Parathyroid adenoma (tissue), 2 donors: ENCODE measurements around the gene BRCC3.
"Not testable (repeated sequence)": the region's sequence is repeated elsewhere in the genome, so short reads cannot be mapped to it uniquely, and the experiment has no call there.

Source experiments
- H2AFZ ChIP-seq: fragments of 300-600 bp; sonication (generic); one replicate; pipeline ENCODE4 v1.7.0; 2017; ENCODE audit warnings: antibody characterized with exemption, mild to moderate bottlenecking
- H3K27ac ChIP-seq: fragments of 300-600 bp; sonication (generic); one replicate; pipeline ENCODE4 v1.7.0; 2017
- H3K27me3 ChIP-seq: fragments of 300-600 bp; sonication (generic); one replicate; pipeline ENCODE4 v1.7.0; 2017; ENCODE audit warnings: low read length; ENCODE audit not compliant: control insufficient read depth, insufficient read depth
- H3K36me3 ChIP-seq: fragments of 300-600 bp; sonication (generic); one replicate; pipeline ENCODE4 v1.7.0; 2017; ENCODE audit warnings: low read length; ENCODE audit not compliant: control insufficient read depth, insufficient read depth
- H3K4me1 ChIP-seq: fragments of 300-600 bp; sonication (generic); one replicate; pipeline ENCODE4 v1.7.0; 2017; ENCODE audit warnings: control low read depth
- H3K4me2 ChIP-seq: fragments of 300-600 bp; sonication (generic); one replicate; pipeline ENCODE4 v1.7.0; 2017; ENCODE audit warnings: low read length
- H3K4me3 ChIP-seq: fragments of 300-600 bp; sonication (generic); one replicate; pipeline ENCODE4 v1.7.0; 2017; ENCODE audit warnings: low read depth, low read length
- H3K79me2 ChIP-seq: fragments of 300-600 bp; sonication (generic); one replicate; pipeline ENCODE4 v1.7.0; 2017; ENCODE audit warnings: control low read depth
- H3K9ac ChIP-seq: fragments of 300-600 bp; sonication (generic); one replicate; pipeline ENCODE4 v1.7.0; 2017; ENCODE audit warnings: mild to moderate bottlenecking
- H3K9me3 ChIP-seq: fragments of 300-600 bp; sonication (generic); one replicate; pipeline ENCODE4 v1.7.0; 2017; ENCODE audit warnings: low read length; ENCODE audit not compliant: control insufficient read depth
- TF ChIP-seq, protein P1 (sequence below): fragments of 300-600 bp; sonication (generic); IDR thresholded peaks from one replicate; pipeline ENCODE4 v1.7.0; 2017; ENCODE audit warnings: antibody characterized with exemption, mild to moderate bottlenecking
- donor health status: primary hyperparathyroidism.

Gene BRCC3

DNA sequence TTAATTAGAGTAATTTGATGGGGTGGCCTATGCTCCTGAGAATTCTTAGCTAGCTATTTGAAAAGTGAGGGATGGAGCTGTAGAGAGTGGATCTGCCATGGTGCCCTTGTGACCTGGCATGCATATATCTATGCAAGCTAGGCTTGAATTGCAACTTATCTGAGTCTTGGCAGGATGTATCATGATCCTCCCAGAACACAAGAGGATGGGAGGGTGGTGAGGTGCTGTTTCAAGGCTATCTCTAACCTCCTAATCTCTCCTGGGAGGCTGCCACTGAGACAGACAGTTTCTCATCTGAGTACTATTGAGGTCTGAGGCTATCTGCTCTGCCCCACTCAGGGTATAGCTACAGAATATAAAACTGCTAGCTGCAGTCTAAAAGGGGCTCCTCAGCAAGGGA lies 56.6 kb downstream of the BRCC3 start:
- TF ChIP-seq, protein P1, sequence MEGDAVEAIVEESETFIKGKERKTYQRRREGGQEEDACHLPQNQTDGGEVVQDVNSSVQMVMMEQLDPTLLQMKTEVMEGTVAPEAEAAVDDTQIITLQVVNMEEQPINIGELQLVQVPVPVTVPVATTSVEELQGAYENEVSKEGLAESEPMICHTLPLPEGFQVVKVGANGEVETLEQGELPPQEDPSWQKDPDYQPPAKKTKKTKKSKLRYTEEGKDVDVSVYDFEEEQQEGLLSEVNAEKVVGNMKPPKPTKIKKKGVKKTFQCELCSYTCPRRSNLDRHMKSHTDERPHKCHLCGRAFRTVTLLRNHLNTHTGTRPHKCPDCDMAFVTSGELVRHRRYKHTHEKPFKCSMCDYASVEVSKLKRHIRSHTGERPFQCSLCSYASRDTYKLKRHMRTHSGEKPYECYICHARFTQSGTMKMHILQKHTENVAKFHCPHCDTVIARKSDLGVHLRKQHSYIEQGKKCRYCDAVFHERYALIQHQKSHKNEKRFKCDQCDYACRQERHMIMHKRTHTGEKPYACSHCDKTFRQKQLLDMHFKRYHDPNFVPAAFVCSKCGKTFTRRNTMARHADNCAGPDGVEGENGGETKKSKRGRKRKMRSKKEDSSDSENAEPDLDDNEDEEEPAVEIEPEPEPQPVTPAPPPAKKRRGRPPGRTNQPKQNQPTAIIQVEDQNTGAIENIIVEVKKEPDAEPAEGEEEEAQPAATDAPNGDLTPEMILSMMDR, result no peak
- no peak overlapping the region for H3K4me3 ChIP-seq
- no peak overlapping the region for H2AFZ ChIP-seq
- no peak overlapping the region for H3K9ac ChIP-seq
- H3K27me3 ChIP-seq, result no peaks in the 10 kb centered on the region
- H3K27ac ChIP-seq, result no peak overlapping the region
- no peaks in the 10 kb centered on the region for H3K79me2 ChIP-seq
- no peaks in the 10 kb centered on the region for H3K9me3 ChIP-seq
- no peak overlapping the region for H3K4me2 ChIP-seq
- no peaks in the 10 kb centered on the region for H3K36me3 ChIP-seq
- H3K4me1 ChIP-seq, result no peaks in the 10 kb centered on the region

DNA sequence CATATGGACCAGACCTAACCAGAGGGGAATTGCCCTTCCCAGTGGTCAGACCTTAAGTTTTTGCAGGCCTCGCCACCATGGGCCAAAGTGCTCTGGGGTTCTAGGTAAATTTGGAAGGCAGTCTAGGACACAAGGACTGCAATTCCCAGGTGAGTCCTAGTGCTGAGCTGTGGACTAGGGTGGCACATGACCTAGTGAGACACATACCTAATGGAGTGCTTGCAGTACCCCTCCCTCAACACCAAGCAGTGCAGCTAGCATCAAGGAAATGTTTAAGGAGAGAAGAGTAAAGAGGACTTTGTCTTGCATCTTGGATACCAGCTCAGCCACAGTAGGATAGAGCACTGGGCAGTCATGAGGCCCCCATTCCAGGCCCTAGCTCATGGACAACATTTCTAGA lies 60.8 kb downstream of the BRCC3 start:
- Histone ChIP-seq H3K9me3 (no peaks in the 10 kb centered on the region), H3K27ac (no peak overlapping the region), H3K36me3 (no peaks in the 10 kb centered on the region), H3K79me2 (no peaks in the 10 kb centered on the region), H3K4me2 (no peak overlapping the region), H3K27me3 (no peaks in the 10 kb centered on the region), H3K4me1 (no peaks in the 10 kb centered on the region), H3K9ac (no peak overlapping the region), H2AFZ (no peak overlapping the region), H3K4me3 (no peak overlapping the region)
- TF ChIP-seq, protein P1, result no peak

DNA sequence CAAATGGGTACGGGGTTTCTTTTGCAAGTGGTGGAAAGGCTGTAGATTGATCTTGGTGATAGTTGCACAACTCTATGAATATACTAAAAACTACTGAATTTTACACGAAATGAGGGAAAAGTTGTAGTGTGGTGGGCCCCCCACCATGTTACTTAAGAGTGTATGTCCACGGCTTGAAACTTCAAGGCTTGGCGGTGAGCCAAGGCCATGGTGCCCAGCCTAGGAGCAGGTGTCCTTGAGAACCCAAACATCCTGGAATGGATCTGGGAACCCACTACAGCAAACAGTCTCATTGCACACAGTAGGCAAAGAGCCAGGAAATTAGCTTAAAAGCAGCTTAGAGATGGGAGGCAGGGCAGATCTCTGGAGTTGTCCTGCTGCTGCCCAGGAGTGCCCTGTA lies 62.9 kb downstream of the BRCC3 start:
- H3K36me3 ChIP-seq, result no peaks in the 10 kb centered on the region
- H3K9me3 ChIP-seq, result no peaks in the 10 kb centered on the region
- H3K4me2 ChIP-seq, result no peak overlapping the region
- H3K9ac ChIP-seq, result no peak overlapping the region
- H3K4me1 ChIP-seq, result no peaks in the 10 kb centered on the region
- H3K27ac ChIP-seq, result no peak overlapping the region
- H3K4me3 ChIP-seq, result no peak overlapping the region
- TF ChIP-seq, protein P1, result no peak
- no peaks in the 10 kb centered on the region for H3K79me2 ChIP-seq
- H2AFZ ChIP-seq, result no peak overlapping the region
- no peaks in the 10 kb centered on the region for H3K27me3 ChIP-seq

DNA sequence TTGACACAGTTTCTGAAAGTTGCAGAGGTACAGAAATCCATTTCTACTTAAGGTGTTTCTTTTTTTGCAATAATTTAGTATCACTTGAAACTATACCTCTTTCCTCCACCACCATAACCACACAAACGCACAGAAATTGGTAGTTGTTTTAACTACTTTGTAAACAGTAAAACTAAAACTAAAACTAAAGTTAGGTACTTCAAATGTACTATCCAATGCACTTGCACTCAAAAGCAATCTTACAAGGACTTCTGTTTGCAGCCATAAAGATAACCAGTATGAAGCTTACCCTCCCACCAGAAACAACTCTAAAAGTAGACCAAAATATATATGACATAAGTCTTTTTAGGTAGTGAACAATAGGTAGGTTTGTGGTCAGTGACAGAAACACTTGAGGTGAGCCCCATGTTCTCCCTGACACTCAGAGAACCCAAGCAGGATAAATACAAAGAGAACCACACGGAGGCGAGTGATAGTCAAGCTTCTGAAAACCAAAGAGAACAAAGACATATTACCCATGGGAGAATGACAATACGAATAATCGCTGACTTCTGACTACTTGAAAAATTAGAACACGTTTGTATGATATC lies 72.7 kb downstream of the BRCC3 start:
- Histone ChIP-seq H3K79me2 (no peaks in the 10 kb centered on the region), H3K27me3 (no peaks in the 10 kb centered on the region), H3K4me1 (no peaks in the 10 kb centered on the region), H3K27ac (no peak overlapping the region), H3K4me2 (no peak overlapping the region), H2AFZ (no peak overlapping the region), H3K9me3 (no peaks in the 10 kb centered on the region), H3K4me3 (no peak overlapping the region), H3K36me3 (no peaks in the 10 kb centered on the region), H3K9ac (no peak overlapping the region)
- TF ChIP-seq, protein P1, result no peak

DNA sequence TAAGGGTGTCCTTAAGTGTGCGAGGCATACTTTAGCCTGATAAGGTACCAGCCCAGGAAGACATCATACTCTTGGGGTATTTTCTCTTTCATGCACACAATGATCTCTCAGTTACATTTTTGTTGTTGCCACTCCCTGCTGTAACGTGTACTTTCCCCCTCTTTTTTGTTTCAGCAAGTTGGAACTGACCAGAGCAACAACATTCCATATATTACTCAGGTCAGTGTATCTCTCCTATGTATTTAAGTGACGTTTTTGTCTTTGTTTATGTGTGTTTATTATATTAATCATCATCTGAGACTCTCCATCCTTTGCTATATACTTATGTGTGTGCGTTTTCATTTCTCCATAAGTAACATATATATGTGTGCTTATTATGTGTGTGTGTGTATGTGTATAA lies 73.6 kb downstream of the BRCC3 start:
- no peaks in the 10 kb centered on the region for H3K9me3 ChIP-seq
- TF ChIP-seq, protein P1, result no peak
- H2AFZ ChIP-seq, result no peak overlapping the region
- H3K79me2 ChIP-seq, result no peaks in the 10 kb centered on the region
- no peak overlapping the region for H3K27ac ChIP-seq
- H3K4me1 ChIP-seq, result no peaks in the 10 kb centered on the region
- no peaks in the 10 kb centered on the region for H3K27me3 ChIP-seq
- H3K4me3 ChIP-seq, result no peak overlapping the region
- no peak overlapping the region for H3K4me2 ChIP-seq
- H3K9ac ChIP-seq, result no peak overlapping the region
- no peaks in the 10 kb centered on the region for H3K36me3 ChIP-seq

DNA sequence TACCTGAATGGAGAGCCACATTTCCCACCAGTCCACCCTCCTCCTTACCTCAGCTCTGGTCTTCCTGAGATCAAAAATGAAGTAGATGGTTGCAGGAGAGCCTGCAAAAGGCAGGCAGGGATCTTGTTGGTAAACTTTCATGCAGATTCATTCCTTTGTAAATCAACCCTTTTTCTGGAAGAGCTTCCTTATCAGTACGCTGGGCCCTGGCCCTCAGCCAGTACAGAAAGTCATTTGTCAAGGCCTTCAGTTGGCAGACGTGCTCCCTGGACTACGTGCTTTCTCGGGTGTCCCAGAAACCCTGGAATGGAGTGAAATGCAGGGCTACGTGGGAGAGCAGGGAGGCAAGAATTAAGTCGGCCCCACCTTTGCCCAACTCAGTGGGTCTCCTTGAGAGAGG lies 76.3 kb downstream of the BRCC3 start:
- not testable (repeated sequence) for H3K9ac ChIP-seq, H3K4me3 ChIP-seq, H3K27ac ChIP-seq, H3K27me3 ChIP-seq, H3K36me3 ChIP-seq, H2AFZ ChIP-seq, H3K4me2 ChIP-seq, H3K79me2 ChIP-seq, H3K9me3 ChIP-seq, H3K4me1 ChIP-seq

DNA sequence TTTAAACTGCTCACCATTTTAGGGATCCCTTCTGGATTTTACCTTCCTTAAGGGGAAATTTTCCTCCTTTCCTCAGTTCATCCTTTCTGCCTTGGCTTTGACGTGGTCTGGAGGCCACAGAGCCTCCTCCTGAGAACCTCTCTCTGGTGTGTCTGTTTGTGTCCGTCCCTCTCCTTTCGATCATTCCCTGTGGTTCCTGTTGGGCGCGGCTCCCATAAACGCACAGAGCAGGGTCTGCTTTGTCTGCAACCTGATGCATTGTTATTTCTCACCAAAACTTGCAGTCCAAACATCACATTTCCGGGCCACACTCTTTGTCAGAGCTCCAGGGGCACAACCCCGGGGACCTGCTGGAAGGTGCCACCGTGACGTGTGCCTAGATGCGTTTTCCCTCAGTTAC lies 76.9 kb downstream of the BRCC3 start:
- not testable (repeated sequence) for H3K4me2 ChIP-seq, H2AFZ ChIP-seq, H3K27ac ChIP-seq, H3K36me3 ChIP-seq, H3K4me1 ChIP-seq, H3K9me3 ChIP-seq, H3K4me3 ChIP-seq, H3K27me3 ChIP-seq, H3K79me2 ChIP-seq, H3K9ac ChIP-seq
